SK-N-SH treated with all-trans-retinoic acid at 6 μM for 48 hours (cell line): ENCODE measurements around the gene PIAS1.

ENCODE experiments used
- ARNTL ChIP-seq: fragments of 450-650 bp; formaldehyde crosslinking; IDR thresholded peaks from 2 replicates; pipeline ENCODE4 v1.5.0; 2020; ENCODE audit warnings: low read depth, mild to moderate bottlenecking, moderate library complexity, borderline replicate concordance
- BACH2 ChIP-seq: fragments of 250-450 bp; sonication (Bioruptor Pico); IDR thresholded peaks from 2 replicates; pipeline ENCODE4 v1.9.0; 2021; ENCODE audit warnings: mild to moderate bottlenecking, borderline replicate concordance
- GLIS3 ChIP-seq: fragments of 250-450 bp; sonication (Bioruptor Pico); IDR thresholded peaks from 2 replicates; pipeline ENCODE4 v1.5.0; 2020; ENCODE audit warnings: mild to moderate bottlenecking, moderate library complexity
- PPARA ChIP-seq: fragments of 250-450 bp; sonication (Bioruptor Pico); IDR thresholded peaks from 2 replicates; pipeline ENCODE4 v1.5.0; 2020; ENCODE audit warnings: mild to moderate bottlenecking, borderline replicate concordance
- RARB ChIP-seq: fragments of 250-450 bp; sonication (Bioruptor Pico); IDR thresholded peaks from 2 replicates; pipeline ENCODE4 v1.8.0; 2021; ENCODE audit warnings: mild to moderate bottlenecking, moderate library complexity
- TCF4 ChIP-seq: fragments of 250-450 bp; sonication (Bioruptor Pico); IDR thresholded peaks from 2 replicates; pipeline ENCODE4 v1.8.0; 2021; ENCODE audit warnings: mild to moderate bottlenecking, moderate library complexity, borderline replicate concordance
- TOX ChIP-seq: fragments of 250-450 bp; sonication (Bioruptor Pico); IDR thresholded peaks from 2 replicates; pipeline ENCODE4 v1.8.0; 2021; ENCODE audit warnings: mild to moderate bottlenecking, moderate library complexity, borderline replicate concordance
- TSHZ2 ChIP-seq: fragments of 250-450 bp; sonication (Bioruptor Pico); IDR thresholded peaks from 2 replicates; pipeline ENCODE4 v1.5.0; 2020; ENCODE audit warnings: mild to moderate bottlenecking, moderate library complexity
- ZFP3 ChIP-seq: fragments of 250-450 bp; sonication (Bioruptor Pico); IDR thresholded peaks from 2 replicates; pipeline ENCODE4 v1.5.0; 2020; ENCODE audit warnings: mild to moderate bottlenecking, moderate library complexity

- TF ChIP-seq TOX (CRISPR knock-in tag), result no peak
- no peak for TF ChIP-seq TCF4 (CRISPR knock-in tag)
- TF ChIP-seq RARB (CRISPR knock-in tag), result no peak
- TF ChIP-seq ARNTL (CRISPR knock-in tag), result no peak
- no peak for TF ChIP-seq TSHZ2
- TF ChIP-seq ZFP3 (CRISPR knock-in tag), result no peak
- TF ChIP-seq GLIS3 (CRISPR knock-in tag), result no peak
- TF ChIP-seq BACH2 (CRISPR knock-in tag), result no peak
- no peak for TF ChIP-seq PPARA (CRISPR knock-in tag)
Observed at GRCh38 chr15:68028137-68028887, 25.8 kb upstream of the PIAS1 start.
